Bronchial epithelial cell (primary cell): ENCODE measurements around the gene ADGRD1. TPM values are rescaled to one million over a fixed set of nuclear protein-coding genes. Genes with fewer than 3 reads are reported as not detected.
A peak's percentile ranks its signal among the peaks of the same experiment; 100 is the strongest.

Experiments used
- DNase-seq: peaks from one replicate; pipeline ENCODE4 v3.0.0-alpha.2; 2010; ENCODE audit warnings: low read depth
- FAIRE-seq: peaks from 2 replicates; lab custom pipeline; 2011; peaks lifted over from hg19 to GRCh38; lab: Jason Lieb, UNC
- H3K27me3 ChIP-seq: 2 replicates; pipeline ENCODE4 v1.5.1; 2011; ENCODE audit warnings: low read length; ENCODE audit not compliant: control insufficient read depth, insufficient read depth
- H3K36me3 ChIP-seq: 2 replicates; pipeline ENCODE4 v1.5.1; 2011; ENCODE audit warnings: low read length; ENCODE audit not compliant: control insufficient read depth, insufficient read depth
- H3K4me3 ChIP-seq: 2 replicates; pipeline ENCODE4 v1.5.1; 2011; ENCODE audit warnings: mild to moderate bottlenecking, low read depth, low read length, control low read depth
- CTCF ChIP-seq: IDR thresholded peaks from 2 replicates; pipeline ENCODE4 v1.5.1; 2011; ENCODE audit warnings: mild to moderate bottlenecking, moderate library complexity, low read length, control low read depth, inconsistent platforms; ENCODE audit not compliant: insufficient read depth, severe bottlenecking
- total RNA-seq: library from RNA; depleted of rRNA; stranded (reverse); fragments of >200 nt; gene quantifications from 2 replicates; pipeline ENCODE4 v1.2.1, GENCODE V29; 2014

Gene ADGRD1
- total RNA-seq, 1 donor from 2014 or later: not detected

- TF ChIP-seq CTCF: no peak
- FAIRE-seq: no peak
- Histone ChIP-seq H3K27me3 (no peaks in the 10 kb centered on the region), H3K4me3 (no peak overlapping the region), H3K36me3 (no peaks in the 10 kb centered on the region)
- DNase-seq: no peak
Observed at GRCh38 chr12:130944878-130945277, 8.8 kb upstream of the ADGRD1 start.

- Histone ChIP-seq H3K4me3 (no peak overlapping the region), H3K27me3 (no peaks in the 10 kb centered on the region), H3K36me3 (no peaks in the 10 kb centered on the region)
- DNase-seq (no peak), FAIRE-seq (no peak)
- TF ChIP-seq CTCF: no peak
Observed at GRCh38 chr12:130945786-130946492, 7.8 kb upstream of the ADGRD1 start.

GRCh38 chr12:130947028-130947613 lies 6.6 kb upstream of the ADGRD1 start:
- TF ChIP-seq CTCF: no peak
- no peak for FAIRE-seq
- Histone ChIP-seq H3K27me3 (no peaks in the 10 kb centered on the region), H3K36me3 (no peaks in the 10 kb centered on the region), H3K4me3 (no peak overlapping the region)
- DNase-seq: no peak

GRCh38 chr12:130948136-130948535 lies 5.6 kb upstream of the ADGRD1 start:
- no peak overlapping the region for H3K4me3 ChIP-seq
- H3K27me3 ChIP-seq: no peaks in the 10 kb centered on the region
- TF ChIP-seq CTCF: no peak
- FAIRE-seq (no peak), DNase-seq (peak; percentile 7)
- H3K36me3 ChIP-seq: no peaks in the 10 kb centered on the region

- TF ChIP-seq CTCF: no peak
- DNase-seq (no peak), FAIRE-seq (no peak)
- Histone ChIP-seq H3K27me3 (no peaks in the 10 kb centered on the region), H3K36me3 (no peaks in the 10 kb centered on the region), H3K4me3 (no peak overlapping the region)
Observed at GRCh38 chr12:130948751-130949150, 5.0 kb upstream of the ADGRD1 start.
